OCI-LY1 (cell line): ENCODE measurements around the gene CYLC2.

Source experiments
- H2AFZ ChIP-seq: fragments of 200-600 bp; sonication (generic), shearing (Covaris generic); 2 replicates; pipeline ENCODE4 v1.6.0; 2014; ENCODE audit warnings: antibody characterized with exemption, mild to moderate bottlenecking, low read length
- H3F3A ChIP-seq: fragments of 200-600 bp; sonication (generic), shearing (Covaris generic); 2 replicates; pipeline ENCODE4 v1.6.0; 2014; ENCODE audit warnings: mild to moderate bottlenecking, antibody characterized with exemption, low read length, moderate library complexity; ENCODE audit not compliant: insufficient read depth
- H3K27ac ChIP-seq: fragments of 200-600 bp; sonication (generic); 2 replicates; pipeline ENCODE4 v1.5.1; 2014; ENCODE audit warnings: low read length, mixed run types, mild to moderate bottlenecking, low read depth; ENCODE audit not compliant: poor library complexity, severe bottlenecking
- H3K27me3 ChIP-seq: fragments of 200-600 bp; sonication (generic); 2 replicates; pipeline ENCODE4 v1.6.0; 2014; ENCODE audit warnings: antibody characterized with exemption, mild to moderate bottlenecking, low read length, moderate library complexity; ENCODE audit not compliant: insufficient read depth
- H3K36me3 ChIP-seq: fragments of 200-600 bp; sonication (generic); 2 replicates; pipeline ENCODE4 v1.6.1; 2014; ENCODE audit warnings: mild to moderate bottlenecking, antibody characterized with exemption, low read length, moderate library complexity, mixed read lengths; ENCODE audit not compliant: insufficient read depth
- H3K4me1 ChIP-seq: fragments of 200-600 bp; sonication (generic); 2 replicates; pipeline ENCODE4 v1.5.1; 2014; ENCODE audit warnings: mild to moderate bottlenecking, low read length, moderate library complexity; ENCODE audit not compliant: insufficient read depth, severe bottlenecking
- H3K4me2 ChIP-seq: fragments of 200-600 bp; sonication (generic), shearing (Covaris generic); 2 replicates; pipeline ENCODE4 v1.6.1; 2014; ENCODE audit warnings: low read length
- H3K4me3 ChIP-seq: fragments of 200-600 bp; sonication (generic); 2 replicates; pipeline ENCODE4 v1.5.1; 2014; ENCODE audit warnings: low read length, low read depth, mild to moderate bottlenecking, mixed read lengths; ENCODE audit not compliant: poor library complexity, severe bottlenecking
- H3K79me2 ChIP-seq: fragments of 200-600 bp; shearing (Covaris generic); 2 replicates; pipeline ENCODE4 v1.6.1; 2016; ENCODE audit warnings: mixed run types, low read length, mixed read lengths; ENCODE audit not compliant: insufficient read depth
- H3K9ac ChIP-seq: fragments of 200-600 bp; sonication (generic), shearing (Covaris generic); 2 replicates; pipeline ENCODE4 v1.6.1; 2014; ENCODE audit warnings: mild to moderate bottlenecking, low read length, mixed read lengths
- H3K9me2 ChIP-seq: fragments of 200-600 bp; sonication (generic), shearing (Covaris generic); 2 replicates; pipeline ENCODE4 v1.6.1; 2014; ENCODE audit warnings: low read depth, mild to moderate bottlenecking, low read length, mixed read lengths
- H3K9me3 ChIP-seq: fragments of 200-600 bp; shearing (Covaris generic); 2 replicates; pipeline ENCODE4 v1.6.1; 2014; ENCODE audit warnings: low read length, mixed read lengths
- H4K20me1 ChIP-seq: fragments of 200-600 bp; sonication (generic), shearing (Covaris generic); 2 replicates; pipeline ENCODE4 v1.6.0; 2016; ENCODE audit warnings: mild to moderate bottlenecking, low read length; ENCODE audit not compliant: insufficient read depth
- CTCF ChIP-seq: fragments of 200-600 bp; sonication (generic), shearing (Covaris generic); IDR thresholded peaks from 2 replicates; pipeline ENCODE4 v1.5.1; 2017; ENCODE audit warnings: mild to moderate bottlenecking, antibody characterized with exemption, low read length, moderate library complexity, mixed read lengths
- EZH2 ChIP-seq: fragments of 200-600 bp; sonication (generic), shearing (Covaris generic); IDR thresholded peaks from 2 replicates; pipeline ENCODE4 v1.8.0; 2017; ENCODE audit warnings: borderline replicate concordance, mixed run types, mild to moderate bottlenecking, antibody characterized with exemption, low read length, moderate library complexity, mixed read lengths

The CYLC2 gene

GRCh38 chr9:103037508-103038477, 42.7 kb downstream of the CYLC2 start:
- H3K4me1 ChIP-seq, result no peaks in the 10 kb centered on the region
- no peak overlapping the region for H2AFZ ChIP-seq
- no peaks in the 10 kb centered on the region for H3K36me3 ChIP-seq
- H3K27me3 ChIP-seq, result no peaks in the 10 kb centered on the region
- H4K20me1 ChIP-seq, result no peaks in the 10 kb centered on the region
- no peaks in the 10 kb centered on the region for H3K79me2 ChIP-seq
- no peak overlapping the region for H3K4me2 ChIP-seq
- no peaks in the 10 kb centered on the region for H3F3A ChIP-seq
- H3K9ac ChIP-seq, result no peak overlapping the region
- no peaks in the 10 kb centered on the region for H3K9me2 ChIP-seq
- TF ChIP-seq EZH2, result no peak
- TF ChIP-seq CTCF, result no peak
- H3K27ac ChIP-seq, result no peak overlapping the region
- H3K9me3 ChIP-seq, result no peaks in the 10 kb centered on the region
- no peak overlapping the region for H3K4me3 ChIP-seq

GRCh38 chr9:103041961-103042360, 46.8 kb downstream of the CYLC2 start:
- TF ChIP-seq EZH2, result no peak
- TF ChIP-seq CTCF, result no peak
- H3K27ac ChIP-seq, result no peak overlapping the region
- no peak overlapping the region for H3K9ac ChIP-seq
- H2AFZ ChIP-seq, result no peak overlapping the region
- H3K4me1 ChIP-seq, result no peaks in the 10 kb centered on the region
- no peaks in the 10 kb centered on the region for H3K36me3 ChIP-seq
- no peaks in the 10 kb centered on the region for H3K79me2 ChIP-seq
- no peaks in the 10 kb centered on the region for H3K9me3 ChIP-seq
- H4K20me1 ChIP-seq, result no peaks in the 10 kb centered on the region
- no peaks in the 10 kb centered on the region for H3F3A ChIP-seq
- H3K27me3 ChIP-seq, result no peaks in the 10 kb centered on the region
- no peak overlapping the region for H3K4me3 ChIP-seq
- no peak overlapping the region for H3K4me2 ChIP-seq
- no peaks in the 10 kb centered on the region for H3K9me2 ChIP-seq
